OCI-LY1 (cell line): ENCODE measurements around the gene PAX5.

Experiments used
- H2AFZ ChIP-seq: fragments of 200-600 bp; sonication (generic), shearing (Covaris generic); 2 replicates; pipeline ENCODE4 v1.6.0; 2014; ENCODE audit warnings: antibody characterized with exemption, mild to moderate bottlenecking, low read length
- H3F3A ChIP-seq: fragments of 200-600 bp; sonication (generic), shearing (Covaris generic); 2 replicates; pipeline ENCODE4 v1.6.0; 2014; ENCODE audit warnings: mild to moderate bottlenecking, antibody characterized with exemption, low read length, moderate library complexity; ENCODE audit not compliant: insufficient read depth
- H3K27ac ChIP-seq: fragments of 200-600 bp; sonication (generic); 2 replicates; pipeline ENCODE4 v1.5.1; 2014; ENCODE audit warnings: low read length, mixed run types, mild to moderate bottlenecking, low read depth; ENCODE audit not compliant: poor library complexity, severe bottlenecking
- H3K27me3 ChIP-seq: fragments of 200-600 bp; sonication (generic); 2 replicates; pipeline ENCODE4 v1.6.0; 2014; ENCODE audit warnings: antibody characterized with exemption, mild to moderate bottlenecking, low read length, moderate library complexity; ENCODE audit not compliant: insufficient read depth
- H3K36me3 ChIP-seq: fragments of 200-600 bp; sonication (generic); 2 replicates; pipeline ENCODE4 v1.6.1; 2014; ENCODE audit warnings: mild to moderate bottlenecking, antibody characterized with exemption, low read length, moderate library complexity, mixed read lengths; ENCODE audit not compliant: insufficient read depth
- H3K4me1 ChIP-seq: fragments of 200-600 bp; sonication (generic); 2 replicates; pipeline ENCODE4 v1.5.1; 2014; ENCODE audit warnings: mild to moderate bottlenecking, low read length, moderate library complexity; ENCODE audit not compliant: insufficient read depth, severe bottlenecking
- H3K4me2 ChIP-seq: fragments of 200-600 bp; sonication (generic), shearing (Covaris generic); 2 replicates; pipeline ENCODE4 v1.6.1; 2014; ENCODE audit warnings: low read length
- H3K4me3 ChIP-seq: fragments of 200-600 bp; sonication (generic); 2 replicates; pipeline ENCODE4 v1.5.1; 2014; ENCODE audit warnings: low read length, low read depth, mild to moderate bottlenecking, mixed read lengths; ENCODE audit not compliant: poor library complexity, severe bottlenecking
- H3K79me2 ChIP-seq: fragments of 200-600 bp; shearing (Covaris generic); 2 replicates; pipeline ENCODE4 v1.6.1; 2016; ENCODE audit warnings: mixed run types, low read length, mixed read lengths; ENCODE audit not compliant: insufficient read depth
- H3K9ac ChIP-seq: fragments of 200-600 bp; sonication (generic), shearing (Covaris generic); 2 replicates; pipeline ENCODE4 v1.6.1; 2014; ENCODE audit warnings: mild to moderate bottlenecking, low read length, mixed read lengths
- H3K9me2 ChIP-seq: fragments of 200-600 bp; sonication (generic), shearing (Covaris generic); 2 replicates; pipeline ENCODE4 v1.6.1; 2014; ENCODE audit warnings: low read depth, mild to moderate bottlenecking, low read length, mixed read lengths
- H3K9me3 ChIP-seq: fragments of 200-600 bp; shearing (Covaris generic); 2 replicates; pipeline ENCODE4 v1.6.1; 2014; ENCODE audit warnings: low read length, mixed read lengths
- H4K20me1 ChIP-seq: fragments of 200-600 bp; sonication (generic), shearing (Covaris generic); 2 replicates; pipeline ENCODE4 v1.6.0; 2016; ENCODE audit warnings: mild to moderate bottlenecking, low read length; ENCODE audit not compliant: insufficient read depth
- EZH2 ChIP-seq: fragments of 200-600 bp; sonication (generic), shearing (Covaris generic); IDR thresholded peaks from 2 replicates; pipeline ENCODE4 v1.8.0; 2017; ENCODE audit warnings: borderline replicate concordance, mixed run types, mild to moderate bottlenecking, antibody characterized with exemption, low read length, moderate library complexity, mixed read lengths
- TF ChIP-seq, protein P1 (sequence below): fragments of 200-600 bp; sonication (generic), shearing (Covaris generic); IDR thresholded peaks from 2 replicates; pipeline ENCODE4 v1.5.1; 2017; ENCODE audit warnings: mild to moderate bottlenecking, antibody characterized with exemption, low read length, moderate library complexity, mixed read lengths

The PAX5 gene

DNA sequence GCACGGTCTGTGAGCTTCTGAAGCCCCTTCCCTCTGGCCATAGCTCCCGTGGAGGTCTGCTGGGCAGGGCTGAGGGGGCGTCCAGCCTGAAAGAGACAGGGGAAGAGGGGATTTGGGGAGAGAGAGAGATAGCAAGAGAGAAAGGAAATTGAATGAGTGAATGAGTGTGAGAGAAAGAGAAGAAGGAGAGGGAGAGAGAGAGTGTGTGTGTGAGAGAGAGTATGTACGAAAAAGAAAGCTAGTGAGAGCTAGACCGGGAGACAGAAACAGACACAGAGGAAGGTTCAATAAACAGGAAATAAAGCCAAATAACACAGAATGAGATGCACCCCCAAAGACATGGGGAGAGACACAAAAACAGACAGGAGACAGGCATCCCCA, 37.4 kb downstream of the PAX5 start:
- Histone ChIP-seq H3F3A (0 out of 2 replicates have a peak, but pooled peaks cover 4% of the 10 kb centered on the region), H3K9me3 (no peaks in the 10 kb centered on the region; the same call in 1 of the 2 replicates), H3K27me3 (no peaks in the 10 kb centered on the region), H3K9ac (peak overlapping the region; percentile 62), H3K9me2 (no peaks in the 10 kb centered on the region), H2AFZ (no peak overlapping the region), H3K4me1 (peaks cover 85% of the 10 kb centered on the region), H3K4me3 (peak overlapping the region; percentile 25), H3K36me3 (peaks cover 45% of the 10 kb centered on the region), H3K27ac (peak overlapping the region; percentile 96), H3K79me2 (peaks cover 4% of the 10 kb centered on the region; the same call in 1 of the 2 replicates), H4K20me1 (no peaks in the 10 kb centered on the region), H3K4me2 (peak overlapping the region; percentile 51)
- TF ChIP-seq EZH2, result no peak
- TF ChIP-seq, protein P1, sequence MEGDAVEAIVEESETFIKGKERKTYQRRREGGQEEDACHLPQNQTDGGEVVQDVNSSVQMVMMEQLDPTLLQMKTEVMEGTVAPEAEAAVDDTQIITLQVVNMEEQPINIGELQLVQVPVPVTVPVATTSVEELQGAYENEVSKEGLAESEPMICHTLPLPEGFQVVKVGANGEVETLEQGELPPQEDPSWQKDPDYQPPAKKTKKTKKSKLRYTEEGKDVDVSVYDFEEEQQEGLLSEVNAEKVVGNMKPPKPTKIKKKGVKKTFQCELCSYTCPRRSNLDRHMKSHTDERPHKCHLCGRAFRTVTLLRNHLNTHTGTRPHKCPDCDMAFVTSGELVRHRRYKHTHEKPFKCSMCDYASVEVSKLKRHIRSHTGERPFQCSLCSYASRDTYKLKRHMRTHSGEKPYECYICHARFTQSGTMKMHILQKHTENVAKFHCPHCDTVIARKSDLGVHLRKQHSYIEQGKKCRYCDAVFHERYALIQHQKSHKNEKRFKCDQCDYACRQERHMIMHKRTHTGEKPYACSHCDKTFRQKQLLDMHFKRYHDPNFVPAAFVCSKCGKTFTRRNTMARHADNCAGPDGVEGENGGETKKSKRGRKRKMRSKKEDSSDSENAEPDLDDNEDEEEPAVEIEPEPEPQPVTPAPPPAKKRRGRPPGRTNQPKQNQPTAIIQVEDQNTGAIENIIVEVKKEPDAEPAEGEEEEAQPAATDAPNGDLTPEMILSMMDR, result no peak

DNA sequence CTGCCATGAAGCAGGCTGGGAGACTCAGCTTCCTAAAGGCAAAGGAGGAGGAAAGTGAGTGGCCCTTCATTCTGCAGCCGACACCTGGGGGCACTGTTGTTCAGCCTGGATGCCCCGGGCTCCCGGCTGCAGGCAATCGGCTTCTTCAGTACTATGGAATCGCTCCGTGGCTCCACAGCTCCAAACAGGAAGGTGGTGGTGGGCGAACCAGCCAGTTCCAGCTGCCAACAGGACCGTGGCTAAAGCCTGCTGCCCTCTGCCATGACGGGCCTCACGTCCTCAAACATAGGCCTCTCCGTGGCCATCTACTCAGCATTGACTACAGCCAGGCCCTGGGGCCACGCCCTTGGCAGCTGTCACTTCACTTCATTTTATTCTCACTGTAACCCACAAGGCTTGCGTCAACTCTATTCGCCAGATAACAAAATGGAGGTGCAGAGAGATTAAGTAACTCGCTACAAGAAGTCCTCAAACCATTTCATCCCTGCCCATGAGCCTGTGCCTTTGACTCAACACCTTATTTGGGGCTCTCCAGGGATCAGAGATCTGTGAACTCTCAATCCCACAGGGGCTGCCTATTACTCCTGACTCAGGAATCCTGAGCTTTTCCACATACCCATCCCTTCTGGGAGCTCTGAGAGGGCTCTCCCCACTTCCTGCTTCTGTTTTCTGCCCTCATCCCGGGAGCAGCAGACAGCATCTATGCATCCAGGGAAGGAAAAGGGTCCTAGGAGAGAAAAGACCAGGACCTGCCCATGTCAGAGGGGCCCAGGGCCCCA, 38.0 kb downstream of the PAX5 start:
- Histone ChIP-seq H2AFZ (no peak overlapping the region), H3K4me2 (peak overlapping the region; percentile 51), H3K9me3 (no peaks in the 10 kb centered on the region; the same call in 1 of the 2 replicates), H3K27ac (peak overlapping the region; percentile 96), H3K27me3 (no peaks in the 10 kb centered on the region), H3K4me1 (peaks cover 79% of the 10 kb centered on the region), H3K9me2 (no peaks in the 10 kb centered on the region), H4K20me1 (no peaks in the 10 kb centered on the region), H3F3A (0 out of 2 replicates have a peak, but pooled peaks cover 4% of the 10 kb centered on the region), H3K79me2 (0 out of 2 replicates have a peak, but pooled peaks cover 4% of the 10 kb centered on the region), H3K4me3 (peak overlapping the region; percentile 25), H3K9ac (peak overlapping the region; percentile 62), H3K36me3 (peaks cover 50% of the 10 kb centered on the region)
- no peak for TF ChIP-seq EZH2
- TF ChIP-seq, protein P1, result peak; percentile 88

DNA sequence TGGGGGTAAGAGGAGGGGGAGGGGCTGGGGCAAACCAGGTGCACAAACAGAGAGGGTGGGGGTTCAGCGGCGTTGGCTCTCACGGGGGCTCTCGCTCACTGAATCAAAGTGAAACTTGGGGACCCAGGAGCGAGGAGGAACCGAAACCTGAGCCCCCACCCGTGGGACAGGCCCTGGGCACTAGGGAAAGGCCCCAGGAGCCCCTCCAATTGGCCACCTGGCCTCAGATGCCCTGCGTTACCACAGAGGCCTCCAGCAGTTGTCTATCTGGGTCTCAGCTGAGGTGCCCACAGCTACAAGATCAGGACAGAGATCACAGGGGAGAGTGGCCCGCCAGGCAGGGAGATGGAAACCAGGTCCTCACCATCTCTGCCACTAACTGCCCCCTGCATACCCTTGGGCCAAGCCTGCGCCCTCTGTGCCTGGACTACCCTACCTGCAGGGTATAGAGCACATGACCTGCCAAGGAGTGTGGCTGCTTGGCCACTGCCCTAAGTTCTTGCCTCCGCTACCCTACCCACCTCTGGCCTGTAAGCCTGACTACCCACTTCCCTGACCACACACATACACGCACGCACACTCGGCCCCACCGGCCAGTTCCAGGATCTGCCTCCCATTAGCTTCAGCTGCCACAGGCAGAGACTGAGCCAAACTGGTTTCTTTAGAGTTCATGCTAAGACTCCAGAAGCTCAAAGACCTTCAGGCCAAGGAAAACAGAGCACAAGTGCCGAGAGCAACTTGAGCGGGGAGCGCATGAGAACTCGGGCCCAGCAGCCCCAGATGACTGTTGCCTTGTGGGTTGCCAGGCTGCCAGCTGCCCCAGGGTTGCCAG, 39.9 kb downstream of the PAX5 start:
- H4K20me1 ChIP-seq, result no peaks in the 10 kb centered on the region
- 0 out of 2 replicates have a peak, but pooled peaks cover 4% of the 10 kb centered on the region for H3F3A ChIP-seq
- peaks cover 61% of the 10 kb centered on the region for H3K36me3 ChIP-seq
- peak overlapping the region; percentile 96 for H3K27ac ChIP-seq
- H3K4me2 ChIP-seq, result peak overlapping the region; percentile 47
- H3K4me1 ChIP-seq, result peaks cover 69% of the 10 kb centered on the region
- no peak overlapping the region for H2AFZ ChIP-seq
- H3K79me2 ChIP-seq, result no peaks in the 10 kb centered on the region
- H3K9me2 ChIP-seq, result no peaks in the 10 kb centered on the region
- no peaks in the 10 kb centered on the region; the same call in 1 of the 2 replicates for H3K9me3 ChIP-seq
- no peaks in the 10 kb centered on the region for H3K27me3 ChIP-seq
- no peak for TF ChIP-seq EZH2
- TF ChIP-seq, protein P1, result no peak
- peak overlapping the region; percentile 58 for H3K9ac ChIP-seq
- H3K4me3 ChIP-seq, result peak overlapping the region; percentile 18
